ENCODE measurements around the gene P2RX3. TPM values are rescaled to one million over a fixed set of nuclear protein-coding genes. Genes with fewer than 3 reads are reported as not detected.

P2RX3 gene
- total RNA-seq, 1 donor from 2014 or later: not detected

DNA sequence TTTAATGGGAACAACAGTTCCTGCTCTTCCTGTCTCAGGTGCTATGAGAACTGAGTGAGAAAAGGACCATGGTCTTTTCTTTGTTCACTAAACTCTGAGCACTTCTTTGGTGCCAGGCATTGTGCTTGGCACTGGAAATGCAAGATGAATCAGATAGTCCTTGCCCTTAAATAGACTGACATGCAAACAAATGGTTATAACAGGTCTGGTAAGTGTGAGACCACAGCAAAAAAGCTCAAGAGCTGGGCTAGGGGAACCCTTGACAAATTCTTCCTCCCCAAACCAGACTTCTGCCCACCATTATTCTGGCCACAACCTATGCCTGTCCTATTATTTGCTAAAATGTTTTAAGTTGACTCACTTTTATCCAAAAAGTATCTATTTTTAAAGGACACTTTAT, 83.7 kb downstream of the P2RX3 start:
- H3K27ac Mint-ChIP-seq (ENCODE audit: unreplicated experiment): no peak overlapping the region
- TF ChIP-seq CTCF (IDR thresholded peaks at IDR 0.05): no peak
- no peaks in the 10 kb centered on the region for H3K9me3 Mint-ChIP-seq (ENCODE audit: unreplicated experiment)
- peaks cover 5% of the 10 kb centered on the region for H3K36me3 Mint-ChIP-seq (ENCODE audit: unreplicated experiment)
- DNase-seq (ENCODE audit: extremely low spot score, unreplicated experiment): no peak
- H3K4me3 Mint-ChIP-seq (ENCODE audit: unreplicated experiment): no peak overlapping the region
- peaks cover 25% of the 10 kb centered on the region for H3K4me1 Mint-ChIP-seq (ENCODE audit: unreplicated experiment)
- H3K27me3 Mint-ChIP-seq (ENCODE audit: unreplicated experiment): no peaks in the 10 kb centered on the region

Other genes with a start within 250 kb of the P2RX3 start
- not detected in 2 replicates for gene LRRC55, start 156.4 kb upstream of the P2RX3 start, total RNA-seq
- gene APLNR, start 101.1 kb upstream of the P2RX3 start, total RNA-seq: not detected in 2 replicates
- gene TNKS1BP1, start 13.4 kb upstream of the P2RX3 start, total RNA-seq: 152 and 169 TPM in 2 replicates
- gene SSRP1, start 2.5 kb upstream of the P2RX3 start, total RNA-seq: 97.4 and 99.4 TPM in 2 replicates
- not detected in 2 replicates for gene PRG3, start 42.8 kb downstream of the P2RX3 start, total RNA-seq
- gene PRG2, start 52.3 kb downstream of the P2RX3 start, total RNA-seq: not detected in 2 replicates
- 14.9 and 17.1 TPM in 2 replicates for gene SLC43A3, start 88.8 kb downstream of the P2RX3 start, total RNA-seq
- gene RTN4RL2, start 122.2 kb downstream of the P2RX3 start, total RNA-seq: 0.81 and 0.84 TPM in 2 replicates
- gene SLC43A1, start 177.3 kb downstream of the P2RX3 start, total RNA-seq: 14.3 and 16.2 TPM in 2 replicates
- gene TIMM10, start 192.4 kb downstream of the P2RX3 start, total RNA-seq: 47.3 and 54.5 TPM in 2 replicates
- gene SMTNL1, start 199.2 kb downstream of the P2RX3 start, total RNA-seq: not detected in 2 replicates
- 58.9 and 62.5 TPM in 2 replicates for gene UBE2L6, start 229.3 kb downstream of the P2RX3 start, total RNA-seq

Data from osteocyte (in vitro differentiated cells).